Right lobe of liver (tissue), 6 donors: Measurements from ENCODE around the gene NTN1. TPM values are rescaled to one million over a fixed set of nuclear protein-coding genes. Genes with fewer than 3 reads are reported as not detected.

Source experiments
- ATAC-seq, 4 donors: fragments of 200-7000 bp; cut with Tn5 transposase; one replicate each; pipeline ENCODE4 v1.9.1; 2020; ENCODE audit warnings: mild to moderate bottlenecking in 4 of 4, moderate library complexity in 4 of 4
- DNase-seq, 3 donors: peaks; one replicate each; pipeline ENCODE4 v3.0.0-alpha.2; 2020
- H3K27ac ChIP-seq, 3 donors: fragments of 200-600 bp; one replicate each; pipeline ENCODE4 v1.8.0; 2022
- H3K27me3 ChIP-seq, 2 donors: fragments of 200-600 bp; one replicate each; pipeline ENCODE4 v1.8.0; 2022
- H3K36me3 ChIP-seq, 4 donors: fragments of 200-600 bp; sonication (generic) in 1 of 4; one replicate each; pipeline versions ENCODE4 v1.5.1 to v1.8.0; 2017 to 2022; ENCODE audit warnings: control low read depth in 1 of 4
- H3K4me1 ChIP-seq, 4 donors: fragments of 200-600 bp; sonication (generic) in 1 of 4; one replicate each; pipeline versions ENCODE4 v1.5.1 to v1.8.0; 2017 to 2022; ENCODE audit warnings: control low read depth in 1 of 4
- H3K4me3 ChIP-seq, 3 donors: fragments of 200-600 bp; one replicate each; pipeline ENCODE4 v1.8.0; 2022
- H3K9me3 ChIP-seq, 4 donors: fragments of 200-600 bp; sonication (generic) in 1 of 4; one replicate each; pipeline versions ENCODE4 v1.5.1 to v1.8.0; 2017 to 2022; ENCODE audit warnings: control low read depth in 1 of 4
- CTCF ChIP-seq, 4 donors: fragments of 200-600 bp in 3 of 4; fragments of 450-650 bp in 1 of 4; IDR thresholded peaks; one replicate each; pipeline versions ENCODE4 v1.5.1 to v1.8.0; 2016 to 2022; ENCODE audit warnings: antibody characterized with exemption in 4 of 4, mild to moderate bottlenecking in 2 of 4
- POLR2A ChIP-seq: fragments of 450-650 bp; IDR thresholded peaks from one replicate; pipeline ENCODE4 v1.6.1; 2017; ENCODE audit warnings: antibody characterized with exemption, mild to moderate bottlenecking
- WGBS: methylation state at CpG from one replicate; pipeline ENCODE4 v1.1.6; 2018; ENCODE audit warnings: low coverage, low lambda C conversion rate; ENCODE audit not compliant: insufficient coverage; ENCODE audit errors: missing lambda C conversion rate; 5-methylcytosine and 5-hydroxymethylcytosine counted together
- intact Hi-C, 2 donors: fragments of 100-400 bp; cut with DNase I; formaldehyde crosslinking; loops; one replicate each; pipeline versions ENCODE4 v1.11.2 to v1.14.1; 2022
- total RNA-seq, 6 experiments: library from RNA; depleted of rRNA in 2 of 6; stranded (reverse); fragments of >200 nt in 2 of 6; fragmentation: NEBNext Ultra II Directional in 3 of 6; extraction: Animal tissue kit (Norgen Biotek cat#: 25700) in 3 of 6; gene quantifications; one replicate each; pipeline versions ENCODE4 v1.1.0 to v1.2.4, GENCODE V29; 2016 to 2023
- donor health status: DM: no; HTN: yes; CAD: no.
- donor health status: DM: no; HTN: no; CAD: no.
- donor health status: DM: no; HTN: no; CAD: no.
- donor health status: DM: no; HTN: yes; CAD: no.
- donor health status: DM: no; HTN: yes; CAD: no.

Gene NTN1
- total RNA-seq, 6 experiments from 2014 or later = 3.5 to 12.5 (median 8.5) TPM

DNA sequence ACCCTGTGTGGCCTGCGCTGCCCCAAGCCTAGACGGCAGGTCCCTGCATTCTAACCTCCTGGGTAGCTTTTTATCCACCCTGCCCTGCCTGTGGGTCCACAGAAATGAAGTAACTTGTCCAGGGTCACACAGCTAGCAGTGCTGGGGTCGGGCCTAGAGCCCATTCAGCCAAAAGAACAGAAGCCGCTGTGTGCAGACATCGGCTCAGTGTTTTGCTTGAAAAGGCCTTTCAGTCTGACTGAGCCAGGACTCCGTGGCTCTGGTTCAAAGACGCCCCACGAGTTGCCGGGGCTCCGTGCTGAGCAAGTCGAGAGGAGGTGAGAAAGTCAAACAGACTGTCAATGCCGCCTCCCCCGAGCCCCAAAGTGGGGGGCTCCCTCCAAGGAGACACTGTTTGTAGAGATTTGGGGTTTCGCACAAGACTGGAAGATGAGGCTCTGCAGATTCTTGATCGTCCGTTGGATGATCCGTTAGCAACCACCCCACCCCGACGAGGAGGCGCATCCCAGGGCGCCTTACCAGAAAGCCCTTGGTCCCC lies 226.2 kb downstream of the NTN1 start:
- no peak overlapping the region for H3K4me3 ChIP-seq
- intact Hi-C loops = no loop called here
- DNase-seq = no peak

DNA sequence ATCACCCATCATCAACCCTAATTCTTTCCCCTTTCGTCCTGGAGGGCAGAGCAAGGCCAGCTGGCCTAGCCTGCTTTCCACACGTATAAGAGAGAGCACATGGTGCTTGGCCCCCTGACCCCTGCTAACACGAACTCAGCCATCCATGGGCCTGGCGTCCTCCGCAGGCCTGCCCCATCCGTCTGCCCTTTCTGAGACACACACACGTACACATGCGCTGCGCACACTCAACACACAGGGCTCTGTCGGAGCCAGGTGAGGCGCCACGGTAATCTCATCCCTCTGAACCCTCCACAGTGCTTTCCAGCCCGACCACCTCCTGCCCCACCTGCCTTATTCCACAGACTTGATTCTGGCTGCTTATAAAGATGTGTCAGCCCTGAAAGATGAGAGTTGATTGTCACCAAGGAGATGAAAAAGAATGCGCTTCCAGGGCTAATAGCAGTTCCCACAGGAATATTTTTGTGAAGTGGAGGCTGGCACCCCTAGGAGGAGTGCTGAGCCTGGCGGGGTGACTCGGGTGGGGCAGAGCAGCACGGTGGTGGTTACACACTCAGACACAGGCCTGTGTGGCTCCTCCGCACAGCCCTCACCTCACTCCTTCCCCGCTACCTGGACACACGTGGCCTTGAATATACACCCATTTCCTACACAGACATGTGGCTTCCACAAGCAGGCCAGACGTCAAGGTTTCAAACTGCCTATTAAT lies 228.1 kb downstream of the NTN1 start:
- DNase-seq = no peak

More for the DNA sequence above, 226.2 kb downstream of the NTN1 start:
- Histone ChIP-seq H3K27ac (no peak overlapping the region), H3K27me3 (no peaks in the 10 kb centered on the region), H3K36me3 (no peaks in the 10 kb centered on the region), H3K4me1 (no peaks in the 10 kb centered on the region), H3K9me3 (no peaks in the 10 kb centered on the region)
- no peak for ATAC-seq
- TF ChIP-seq CTCF (IDR thresholded peaks at IDR 0.05) (no peak), POLR2A (no peak)
- 82% methylated on average over 6 of the region's 21 CpGs for WGBS

GRCh38 chr17:9251273-9251672 lies 230.0 kb downstream of the NTN1 start:
- no peaks in the 10 kb centered on the region for H3K27me3 ChIP-seq
- H3K4me3 ChIP-seq = no peak overlapping the region
- 92% methylated on average over 11 of the region's 12 CpGs for WGBS
- DNase-seq (no peak), ATAC-seq (no peak)
- TF ChIP-seq CTCF (IDR thresholded peaks at IDR 0.05) (no peak), POLR2A (no peak)
- no peaks in the 10 kb centered on the region for H3K36me3 ChIP-seq
- H3K4me1 ChIP-seq = no peaks in the 10 kb centered on the region
- no peaks in the 10 kb centered on the region for H3K9me3 ChIP-seq
- intact Hi-C loops = no loop called here
- H3K27ac ChIP-seq = no peak overlapping the region

More for the DNA sequence above, 228.1 kb downstream of the NTN1 start:
- Histone ChIP-seq H3K27ac (no peak overlapping the region), H3K36me3 (no peaks in the 10 kb centered on the region), H3K9me3 (no peaks in the 10 kb centered on the region), H3K4me3 (no peak overlapping the region), H3K4me1 (no peaks in the 10 kb centered on the region), H3K27me3 (no peaks in the 10 kb centered on the region)
- WGBS = 83% methylated on average over 18 of the region's 21 CpGs
- TF ChIP-seq POLR2A (no peak), CTCF (IDR thresholded peaks at IDR 0.05) (no peak)
- intact Hi-C loops = no loop called here
- no peak for ATAC-seq

- TF ChIP-seq CTCF (IDR thresholded peaks at IDR 0.05) (no peak), POLR2A (no peak)
- no peak for DNase-seq
- intact Hi-C loops = no loop called here
- no peaks in the 10 kb centered on the region for H3K27me3 ChIP-seq
- no peak overlapping the region for H3K27ac ChIP-seq
- H3K36me3 ChIP-seq = no peaks in the 10 kb centered on the region
- no peaks in the 10 kb centered on the region for H3K4me1 ChIP-seq
- peak in 3 of 4 donors; percentile 24 to 68 (median 41) for ATAC-seq
- no peak overlapping the region for H3K4me3 ChIP-seq
- 60% methylated on average over 2 of the region's 3 CpGs for WGBS
- H3K9me3 ChIP-seq = no peaks in the 10 kb centered on the region
Measured at GRCh38 chr17:9253308-9253707, 232.0 kb downstream of the NTN1 start.
